ENCODE measurements around the gene N4BP2. TPM values are rescaled to one million over a fixed set of nuclear protein-coding genes. Genes with fewer than 3 reads are reported as not detected.

N4BP2 gene
- polyA plus RNA-seq, 5 donors: 9.6 to 24.3 (median 19.2) TPM

DNA sequence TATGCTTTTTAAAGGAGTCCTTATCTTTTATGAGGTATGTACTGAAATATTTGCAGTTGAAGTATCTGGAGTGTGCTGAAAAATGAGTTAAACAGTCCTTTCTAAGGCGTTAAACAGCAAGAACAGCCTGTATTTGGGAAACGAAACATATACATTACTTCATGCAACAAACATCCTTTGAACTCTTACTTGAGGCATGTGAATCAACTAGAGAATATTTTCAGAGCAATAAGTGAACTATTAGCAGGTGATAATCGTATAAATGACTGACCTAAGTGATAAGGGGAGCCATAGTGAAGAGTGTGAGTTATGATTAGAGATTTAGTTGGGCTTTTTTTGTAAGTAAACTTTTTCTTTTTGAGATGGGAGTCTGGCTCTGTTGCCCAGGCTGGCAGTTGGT lies 94.3 kb downstream of the N4BP2 start:
- no peak for DNase-seq

DNA sequence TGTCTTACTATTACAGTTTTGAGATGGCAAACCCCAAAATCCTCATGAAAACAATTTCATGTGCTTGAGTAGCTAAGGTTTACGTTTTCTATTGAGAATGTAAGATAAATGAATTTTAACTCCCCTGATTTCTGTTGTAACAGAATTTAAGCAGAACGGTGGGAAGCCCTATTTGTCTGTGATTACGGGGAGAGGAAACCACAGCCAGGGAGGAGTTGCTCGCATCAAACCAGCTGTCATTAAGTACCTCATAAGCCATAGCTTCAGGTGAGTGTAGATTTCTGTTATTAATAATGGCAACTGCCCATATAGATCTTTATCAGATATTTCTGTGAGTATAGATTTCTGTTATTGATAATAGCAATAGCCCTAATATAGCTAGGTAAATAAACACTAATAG lies 96.0 kb downstream of the N4BP2 start:
- DNase-seq: no peak

DNA sequence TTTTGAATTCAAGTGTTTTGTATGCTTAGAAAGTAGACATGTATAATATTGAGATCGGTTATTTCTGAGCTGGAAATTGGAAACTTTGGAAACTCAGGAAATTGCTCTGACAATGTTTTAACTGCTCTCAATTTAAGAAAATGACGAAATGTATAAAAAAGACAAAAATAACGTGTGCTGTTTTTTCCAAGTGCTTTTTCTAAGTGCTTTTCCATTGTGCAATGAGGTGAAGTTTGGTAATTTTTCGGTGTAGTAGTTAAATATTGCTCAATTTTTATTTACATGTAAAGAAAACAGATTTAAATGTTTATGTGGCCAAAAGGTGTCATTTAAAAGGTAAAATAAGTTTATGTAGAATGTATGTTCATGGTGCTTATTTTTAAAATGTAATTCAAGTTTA lies 100.8 kb downstream of the N4BP2 start:
- DNase-seq: no peak

DNA sequence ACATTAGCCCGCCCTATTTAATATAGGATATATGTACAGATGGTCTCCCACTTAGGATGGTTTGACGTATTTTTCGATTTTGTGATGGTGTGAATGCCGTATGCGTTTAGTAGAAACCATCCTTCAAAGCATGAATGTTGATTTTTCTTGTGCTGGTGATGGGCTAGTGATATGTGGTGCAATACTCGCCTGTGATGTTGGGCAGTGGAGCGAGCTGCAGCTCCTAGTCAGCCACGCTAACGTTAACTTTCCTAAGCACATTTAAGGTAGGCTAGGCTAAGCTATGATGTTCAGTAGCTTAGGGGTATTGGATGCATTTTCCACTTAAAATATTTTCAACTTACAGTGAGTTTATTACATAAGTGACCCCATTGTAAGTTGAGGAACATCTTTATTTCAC lies 103.6 kb downstream of the N4BP2 start:
- no peak for DNase-seq

DNA sequence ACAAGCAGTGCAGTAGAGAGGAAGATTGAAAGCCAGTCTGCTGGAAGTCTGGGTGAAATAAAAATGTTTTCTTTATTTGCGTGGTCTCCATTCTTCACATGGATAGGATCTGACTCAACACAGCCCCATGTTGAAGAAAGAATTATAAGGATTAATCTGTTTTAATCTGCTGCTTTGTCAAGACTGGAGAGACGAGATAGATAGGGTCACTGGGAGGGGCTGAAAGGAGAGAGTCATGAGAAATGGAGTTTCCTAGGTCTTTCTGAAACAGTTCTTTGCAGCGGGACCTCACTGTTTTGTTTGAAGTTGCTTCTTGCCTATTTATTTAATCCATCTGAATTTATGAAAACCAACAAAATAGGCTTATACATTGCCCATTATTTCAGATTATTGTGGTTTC lies 107.8 kb downstream of the N4BP2 start:
- no peak for DNase-seq

DNA sequence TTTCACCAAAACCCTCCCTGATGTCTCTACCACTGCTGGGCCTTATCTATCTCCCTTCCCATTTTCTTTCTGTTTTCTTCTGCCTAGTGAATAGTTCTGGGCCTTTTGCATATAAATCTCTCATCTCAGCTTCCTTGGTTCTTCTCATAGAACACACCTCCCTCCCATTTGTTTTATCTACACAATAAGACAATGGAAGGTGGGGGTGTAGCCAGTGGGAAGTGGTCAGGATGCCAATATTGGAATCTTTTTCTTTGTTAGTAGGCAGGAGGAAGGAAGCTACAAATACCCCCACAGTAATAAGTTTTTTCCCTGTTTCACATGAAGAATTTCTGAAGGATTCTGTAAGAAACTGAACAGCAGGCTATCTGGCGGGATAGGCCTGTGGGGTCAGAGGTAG lies 109.3 kb downstream of the N4BP2 start:
- DNase-seq: no peak

DNA sequence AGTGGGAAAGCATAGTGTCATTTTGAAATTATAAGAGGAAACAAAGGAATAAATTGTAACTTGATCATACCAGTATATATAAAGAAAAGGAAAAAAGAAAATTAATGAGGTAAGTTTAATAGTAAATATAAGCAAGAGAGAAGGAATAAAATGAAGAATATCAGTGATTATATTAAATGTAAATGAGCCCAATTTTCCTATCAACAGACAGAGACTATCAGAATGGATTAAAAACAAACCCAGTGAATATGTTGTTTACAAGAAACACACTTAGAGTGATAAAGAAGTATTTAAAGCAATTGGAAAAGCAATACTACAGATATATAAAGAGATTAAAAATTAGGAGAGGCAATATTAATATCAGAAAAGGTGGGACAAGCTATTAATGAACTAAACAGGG lies 111.4 kb downstream of the N4BP2 start:
- DNase-seq: no peak

DNA sequence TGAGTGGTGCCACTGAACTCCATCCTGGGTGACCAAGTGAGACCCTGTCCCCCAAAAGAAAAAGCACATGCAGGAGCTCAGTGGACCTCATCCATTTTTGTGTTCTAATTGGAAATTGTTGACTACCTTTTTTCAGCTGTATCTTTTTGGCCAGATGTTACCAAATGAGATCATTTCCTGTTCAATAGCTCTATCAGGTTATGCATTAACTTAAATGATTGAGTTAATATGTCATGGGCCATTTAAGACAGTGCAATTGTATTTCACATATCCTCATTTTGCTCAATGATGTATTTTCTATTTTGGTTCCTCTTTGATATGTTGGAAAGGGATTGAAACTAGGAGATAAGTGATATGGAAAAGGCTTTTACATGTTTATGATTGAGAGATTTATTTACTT lies 113.9 kb downstream of the N4BP2 start:
- no peak for DNase-seq

DNA sequence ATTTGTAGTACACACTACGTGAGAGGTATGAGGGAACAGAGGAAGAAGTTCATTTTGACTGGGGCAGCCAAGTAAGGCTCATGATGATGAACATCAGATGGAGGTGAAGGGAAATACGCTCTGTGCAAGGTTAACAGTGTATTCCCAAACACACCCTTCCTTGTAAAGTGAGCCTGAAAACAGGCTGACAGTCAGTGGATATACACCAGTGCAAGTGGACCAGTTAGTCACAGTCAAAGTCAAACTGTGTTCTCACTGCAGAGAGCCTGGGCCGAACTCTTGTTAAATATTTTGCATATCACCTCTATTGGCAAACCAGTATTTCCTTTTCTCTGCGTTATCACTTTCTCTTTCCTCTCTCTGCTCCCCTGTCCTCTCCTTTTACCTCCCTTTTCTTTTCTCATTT lies 116.8 kb downstream of the N4BP2 start:
- DNase-seq: no peak

DNA sequence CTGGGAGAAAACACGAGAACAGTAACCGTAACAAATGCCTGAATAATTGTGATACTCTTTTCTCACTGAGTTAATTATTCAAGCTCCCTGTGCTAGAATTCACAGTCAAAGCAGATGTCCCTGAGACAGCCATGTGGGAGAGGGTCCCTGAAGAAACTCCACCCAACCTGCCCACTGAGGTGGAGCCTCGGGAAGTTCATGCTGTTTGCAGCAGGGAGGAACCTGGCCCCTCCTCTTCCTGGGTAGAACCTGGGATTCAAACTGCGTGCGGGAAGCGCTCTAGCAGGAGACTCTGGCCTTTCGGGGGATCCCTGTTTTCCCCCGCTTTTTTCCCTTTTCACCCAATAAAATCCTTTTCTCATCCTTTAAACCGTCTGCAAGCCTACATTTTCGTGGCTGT lies 120.0 kb downstream of the N4BP2 start:
- no peak for DNase-seq

DNA sequence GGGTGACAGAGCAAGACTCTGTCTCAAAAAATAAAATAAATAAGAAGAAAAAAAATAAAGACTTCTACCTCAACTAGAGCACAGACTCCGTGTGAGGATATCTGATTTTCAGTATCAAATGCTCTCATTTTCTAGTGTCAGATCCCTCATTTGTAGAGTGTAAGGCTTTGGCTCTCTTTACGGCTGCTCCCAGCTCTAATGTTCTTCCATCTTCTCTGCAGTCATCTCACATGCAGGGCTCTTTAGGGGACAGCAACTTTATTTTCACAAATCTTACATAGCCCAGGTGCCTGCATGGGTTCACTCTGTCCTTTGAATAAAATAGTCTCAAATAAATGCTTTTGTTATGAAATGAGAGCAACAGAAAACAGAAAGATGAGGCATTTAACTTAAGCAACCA lies 120.9 kb downstream of the N4BP2 start:
- DNase-seq: no peak

DNA sequence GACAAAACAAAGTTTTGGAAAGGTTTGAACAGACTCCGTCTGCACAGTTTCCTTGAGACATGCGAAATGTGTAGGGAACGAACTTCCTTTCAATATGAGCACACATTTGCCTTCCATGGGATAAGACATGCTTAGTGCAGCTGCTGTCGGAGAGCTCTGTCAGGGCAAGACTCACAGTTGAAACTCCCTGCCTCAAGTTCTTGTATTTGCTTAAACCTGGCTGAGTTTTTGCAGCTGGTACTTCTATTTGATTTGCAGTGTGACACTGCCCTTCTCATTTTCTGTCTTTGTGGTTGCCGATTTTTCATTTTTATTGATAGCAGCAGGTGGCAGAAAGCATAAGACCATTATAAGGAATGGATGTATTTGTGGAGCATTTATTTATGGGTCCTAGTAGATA lies 122.0 kb downstream of the N4BP2 start:
- no peak for DNase-seq

DNA sequence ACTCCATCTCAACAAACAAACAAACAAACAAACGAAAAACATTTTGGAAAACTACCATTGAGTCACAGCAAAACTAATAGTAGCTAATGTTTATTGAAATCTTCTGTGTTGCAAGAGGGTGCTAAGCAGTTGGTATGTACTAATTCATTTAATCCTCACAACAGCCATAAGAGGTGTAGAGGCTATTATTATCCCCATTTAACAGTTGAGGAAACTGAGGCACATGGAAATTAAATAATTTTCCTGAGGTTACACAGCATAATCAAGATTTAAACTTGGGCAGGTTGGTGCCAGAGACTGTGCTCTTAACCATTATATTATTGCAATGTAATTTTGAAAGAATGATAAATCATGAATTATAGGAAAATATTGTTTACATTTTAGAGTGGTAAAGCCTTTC lies 122.7 kb downstream of the N4BP2 start:
- no peak for DNase-seq

DNA sequence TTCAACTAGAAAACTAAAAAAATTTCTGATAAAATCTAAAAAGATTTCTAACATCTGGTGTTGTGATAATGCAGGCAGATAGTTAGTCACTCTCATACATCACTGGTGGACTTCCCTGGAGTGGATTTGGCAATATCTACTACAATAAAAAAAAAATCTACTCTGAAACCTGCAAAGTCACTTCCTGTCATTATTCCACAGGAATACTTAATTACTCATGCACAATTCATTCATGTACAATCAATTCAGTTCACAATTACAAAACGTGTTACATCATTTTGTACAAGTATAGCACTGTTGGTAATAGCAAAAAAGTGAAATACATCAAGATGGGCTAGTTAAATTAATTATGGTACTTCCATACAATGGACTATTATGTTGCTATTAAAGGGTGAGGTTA lies 123.7 kb downstream of the N4BP2 start:
- no peak for DNase-seq

DNA sequence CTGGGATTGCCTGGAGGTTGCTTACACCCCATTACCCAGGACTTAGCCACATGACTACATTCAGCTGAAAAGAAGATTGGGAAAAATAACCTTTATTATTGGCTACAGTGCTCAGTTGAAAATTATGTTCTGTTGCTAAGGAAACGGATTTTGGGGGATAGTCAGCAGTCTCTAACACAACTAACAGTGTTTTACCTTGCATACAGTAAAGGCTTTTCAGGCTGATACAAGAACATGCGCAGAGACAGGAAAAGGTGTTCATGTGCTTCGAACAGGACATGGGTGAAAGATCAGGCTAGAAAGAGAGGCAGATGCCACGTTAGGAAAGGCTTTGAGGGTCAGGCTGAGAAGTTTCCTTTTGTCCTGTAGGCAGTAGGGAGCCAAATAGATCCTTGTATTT lies 125.4 kb downstream of the N4BP2 start:
- no peak for DNase-seq

DNA sequence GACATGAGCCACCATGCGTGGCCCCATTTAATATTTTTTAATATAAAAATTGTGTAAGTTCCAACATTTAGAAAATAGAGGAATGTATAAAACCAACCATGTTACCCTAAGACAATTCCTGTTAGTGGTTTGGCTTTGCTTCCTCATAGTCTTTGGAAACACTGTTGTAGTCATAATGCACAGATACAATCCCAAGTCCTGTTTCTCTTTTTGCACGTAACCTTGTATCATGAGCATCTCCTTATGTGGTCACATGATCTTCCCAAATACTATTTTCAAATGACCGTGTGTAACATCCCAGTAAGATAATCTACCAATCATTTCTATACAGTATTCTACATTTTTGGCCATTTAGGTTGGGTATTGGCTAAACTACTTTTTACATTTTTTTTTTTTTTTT lies 126.3 kb downstream of the N4BP2 start:
- DNase-seq: no peak

DNA sequence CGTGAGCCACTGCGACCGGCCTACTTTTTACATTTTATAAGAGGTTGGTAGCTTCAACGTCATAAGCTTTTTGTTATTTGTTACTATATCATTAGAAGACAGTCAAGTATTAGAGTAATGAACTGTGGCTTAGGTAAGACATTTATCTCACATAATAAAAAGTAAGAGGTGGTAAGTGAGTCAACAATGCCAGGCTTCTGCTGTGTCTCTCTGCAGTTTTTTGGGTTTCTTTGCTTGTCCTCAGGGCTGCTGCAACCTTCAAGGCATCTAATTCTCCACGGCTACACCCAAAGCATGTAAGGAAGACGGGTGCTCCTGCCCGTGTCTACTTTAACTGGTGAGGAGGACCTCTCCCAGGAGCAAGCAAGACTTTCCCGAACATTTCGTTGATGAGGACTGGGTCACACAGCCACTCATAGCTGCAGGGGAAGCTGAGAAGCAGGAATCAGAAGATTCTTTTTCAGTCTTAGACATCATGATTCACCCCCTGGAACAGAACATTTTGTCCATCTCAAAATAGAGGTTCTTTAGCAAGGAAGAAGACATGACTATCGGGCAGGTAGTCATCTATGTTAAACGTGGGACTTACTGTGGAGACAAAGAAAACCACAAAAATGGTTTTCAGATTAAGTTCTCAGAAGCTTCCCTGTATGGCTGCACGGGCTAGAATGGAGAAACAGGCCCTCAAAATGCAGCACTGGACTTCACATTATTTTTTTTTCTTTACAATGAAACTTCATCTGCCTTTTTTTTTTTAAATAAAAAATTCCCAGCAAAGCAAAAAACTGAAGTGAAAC lies 127.2 kb downstream of the N4BP2 start:
- DNase-seq: no peak

DNA sequence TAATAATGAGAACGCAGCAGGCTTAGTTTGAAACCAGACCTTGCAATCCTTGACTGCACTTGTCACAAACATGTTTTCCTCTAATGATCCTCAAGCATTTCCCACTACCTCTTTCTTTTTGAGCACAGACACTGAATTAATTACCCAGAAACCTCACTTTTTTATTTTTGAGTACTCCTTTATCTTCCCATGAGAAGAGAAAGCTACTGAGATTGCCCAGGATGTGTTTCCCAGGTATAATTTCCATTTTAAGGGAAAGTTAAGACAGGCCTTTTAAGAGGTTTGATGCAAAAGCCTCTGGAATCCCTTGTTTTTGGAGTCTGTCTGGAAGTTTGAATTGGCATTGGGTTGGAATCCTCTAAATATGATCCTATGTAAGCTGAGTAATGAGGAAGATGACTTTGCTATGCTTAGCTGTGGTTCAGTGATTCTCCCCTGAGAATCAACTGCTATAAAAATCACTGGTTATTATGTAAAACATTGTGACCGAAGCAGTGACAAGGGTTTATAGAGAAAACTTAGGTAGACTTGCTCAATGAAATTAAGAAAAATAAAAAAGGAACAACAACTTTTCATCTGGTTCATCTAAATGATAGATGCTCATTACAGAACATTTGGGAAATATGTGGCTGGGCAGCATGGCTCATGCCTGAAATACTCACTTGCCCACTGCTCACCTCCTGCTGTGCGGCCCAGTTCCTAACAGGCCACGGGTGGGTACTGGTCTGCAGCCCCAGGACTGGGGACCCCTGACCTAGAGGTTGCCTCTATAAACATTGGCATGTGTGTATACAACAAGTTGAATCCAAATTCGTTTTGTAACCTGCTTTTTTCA lies 129.4 kb downstream of the N4BP2 start:
- DNase-seq: no peak

DNA sequence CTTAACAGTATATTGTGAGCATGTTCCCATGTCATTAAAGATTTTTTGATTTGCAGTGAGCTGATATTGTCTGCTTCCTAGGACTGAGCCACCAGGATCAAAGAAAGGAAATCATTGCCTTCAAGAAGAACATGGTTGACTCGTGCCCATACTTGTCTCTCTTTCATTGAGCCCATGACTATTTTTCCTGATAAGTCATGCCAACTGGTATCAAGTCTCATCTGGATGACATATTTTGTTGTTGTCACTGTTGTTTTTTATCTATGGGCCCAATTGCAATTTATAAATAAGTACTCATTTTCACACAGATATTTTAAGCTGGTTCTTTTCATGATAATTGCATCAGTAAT lies 130.0 kb downstream of the N4BP2 start:
- DNase-seq: no peak

DNA sequence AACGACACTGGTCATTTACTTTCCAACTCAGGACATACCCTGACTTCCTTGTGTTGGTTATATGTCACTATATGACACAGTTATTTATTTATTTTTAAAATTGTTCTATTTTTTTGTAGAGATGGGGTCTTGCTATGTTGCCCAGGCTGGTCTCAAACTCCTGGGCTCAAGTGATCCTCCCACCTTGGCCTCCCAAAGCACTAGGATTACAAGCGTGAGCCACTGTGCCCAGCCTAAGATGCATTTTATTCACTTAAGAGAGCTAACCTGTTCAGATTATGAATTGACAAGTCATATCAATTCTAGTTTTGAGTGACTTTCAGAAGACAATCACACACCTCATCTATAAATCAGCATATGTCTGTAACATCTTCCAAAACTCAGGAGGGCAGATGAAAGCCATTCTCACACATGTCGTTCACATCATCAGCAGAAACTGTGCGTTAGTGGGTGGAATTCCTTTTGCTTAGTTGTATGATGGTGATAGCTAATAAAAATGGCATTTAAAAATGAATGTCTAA lies 130.8 kb downstream of the N4BP2 start:
- DNase-seq: no peak

DNA sequence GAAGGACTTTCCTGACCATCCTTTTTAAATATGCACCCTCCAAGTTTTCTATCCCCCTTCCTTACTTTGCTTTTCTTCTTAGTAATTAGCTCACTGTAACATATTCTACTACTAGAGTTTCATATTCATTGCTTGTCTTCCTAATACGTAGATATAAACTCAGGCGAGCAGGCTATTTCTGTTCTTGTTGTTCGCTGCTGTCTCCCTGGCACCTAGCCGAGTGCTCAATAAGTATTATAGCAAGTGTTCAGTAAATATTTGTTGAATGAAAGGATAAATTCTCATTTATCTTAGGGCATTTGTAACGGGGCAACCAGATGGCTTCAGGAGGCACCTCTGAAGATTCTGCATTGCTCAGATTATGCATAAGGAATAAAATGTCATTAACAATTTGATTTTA lies 133.4 kb downstream of the N4BP2 start:
- peak; percentile 23 to 48 for DNase-seq

DNA sequence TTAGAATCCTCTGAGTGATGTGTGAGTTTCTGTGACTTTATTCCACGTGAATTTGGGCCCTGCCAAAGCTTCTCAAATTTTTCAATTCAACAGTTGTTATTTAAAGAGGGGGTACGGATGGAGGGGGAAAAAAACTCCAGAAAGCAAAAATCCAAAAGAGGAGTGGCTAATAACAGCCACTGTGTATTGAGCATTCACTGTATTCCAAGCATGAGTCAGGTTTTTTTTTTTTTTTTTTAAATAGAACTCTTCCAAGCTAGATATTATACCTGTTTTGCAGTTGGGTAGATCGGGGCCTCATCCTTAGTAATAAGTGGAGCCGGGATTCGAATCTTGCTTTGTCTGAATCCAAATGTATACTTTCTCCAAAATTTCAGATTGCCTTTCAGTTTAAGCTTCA lies 133.8 kb downstream of the N4BP2 start:
- DNase-seq: no peak
